Hypothalamus (tissue), 51 donors: ENCODE data around the gene NFATC2.
A peak's percentile ranks its signal among the peaks of the same experiment; 100 is the strongest.

Experiments
- DNase-seq, 51 donors: peaks; one replicate each; lab custom pipeline; 2025; lab: John Stamatoyannopoulos, UW

Gene NFATC2

DNA sequence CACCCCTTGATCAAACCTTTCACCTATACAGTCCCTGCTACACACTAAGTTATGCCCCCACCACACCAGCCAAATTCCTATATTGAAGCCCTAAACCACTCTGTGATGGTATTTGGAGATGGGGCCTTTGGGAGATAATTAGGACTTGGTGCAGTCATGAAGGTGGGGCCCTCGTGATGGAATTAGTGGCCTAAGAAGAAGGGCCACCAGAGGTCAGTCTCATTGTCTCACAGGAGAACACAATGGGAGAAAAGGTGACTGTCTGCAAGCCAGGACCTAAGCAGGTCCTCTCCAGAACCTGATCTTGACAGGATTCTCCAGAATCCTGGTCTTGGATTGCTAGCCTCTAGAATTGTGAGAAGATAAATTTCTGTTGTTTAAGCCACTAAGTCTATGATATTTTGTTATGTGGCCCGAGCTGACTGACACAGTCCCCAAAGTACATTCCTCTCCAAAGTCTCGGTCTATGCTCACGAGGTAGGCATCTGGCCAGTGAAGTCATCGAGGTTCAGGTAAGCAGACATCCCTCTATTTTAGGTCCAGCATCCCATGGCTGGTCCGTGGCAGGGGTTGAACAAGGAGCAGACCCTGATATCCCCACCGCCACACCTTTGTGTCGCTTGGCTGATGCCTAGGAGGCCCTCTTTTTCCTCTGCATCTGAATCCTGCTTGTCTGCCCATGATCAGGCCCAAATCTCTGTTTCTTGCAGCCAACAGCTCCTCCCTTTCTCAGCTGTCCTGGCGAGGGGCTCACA lies 138.9 kb downstream of the NFATC2 start:
- DNase-seq: no peak

DNA sequence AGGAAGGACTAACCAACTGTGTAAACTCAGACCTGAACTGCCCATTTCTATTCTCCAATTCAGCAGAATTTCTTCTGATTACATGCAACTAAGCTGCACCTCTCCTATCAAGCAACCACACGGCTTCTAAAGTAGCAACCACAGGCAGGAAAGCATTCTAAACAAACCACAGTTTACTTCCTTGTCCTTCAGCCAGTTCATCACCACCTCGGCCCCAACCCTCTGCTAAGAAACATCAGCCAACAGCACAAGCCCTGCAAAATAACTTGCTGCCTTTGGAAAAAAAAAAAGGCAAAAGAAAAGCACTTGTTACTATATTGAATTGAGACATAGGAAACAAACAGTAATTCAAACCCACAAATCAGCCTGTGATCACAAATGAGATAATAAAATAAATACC lies 140.3 kb downstream of the NFATC2 start:
- peak in 1 of 51 donors; percentile 6 for DNase-seq

DNA sequence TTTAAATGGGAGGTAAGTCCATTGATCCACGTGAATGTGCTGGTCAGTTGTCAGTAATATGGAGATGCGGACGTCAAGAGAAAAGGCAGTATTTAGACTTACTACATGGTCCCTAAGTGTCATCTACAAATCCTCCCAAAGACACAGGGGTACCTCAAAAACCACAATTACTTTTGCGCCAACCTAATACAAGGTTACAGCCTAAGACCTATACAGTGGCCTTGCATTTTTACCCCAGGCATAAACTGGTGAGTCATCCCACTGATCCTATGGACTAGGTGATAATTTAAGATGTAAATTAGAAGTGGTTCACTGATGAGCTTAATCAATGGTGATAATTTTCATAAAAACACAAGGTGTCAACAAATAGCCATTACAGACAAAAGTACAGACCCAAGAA lies 141.0 kb downstream of the NFATC2 start:
- DNase-seq: no peak

DNA sequence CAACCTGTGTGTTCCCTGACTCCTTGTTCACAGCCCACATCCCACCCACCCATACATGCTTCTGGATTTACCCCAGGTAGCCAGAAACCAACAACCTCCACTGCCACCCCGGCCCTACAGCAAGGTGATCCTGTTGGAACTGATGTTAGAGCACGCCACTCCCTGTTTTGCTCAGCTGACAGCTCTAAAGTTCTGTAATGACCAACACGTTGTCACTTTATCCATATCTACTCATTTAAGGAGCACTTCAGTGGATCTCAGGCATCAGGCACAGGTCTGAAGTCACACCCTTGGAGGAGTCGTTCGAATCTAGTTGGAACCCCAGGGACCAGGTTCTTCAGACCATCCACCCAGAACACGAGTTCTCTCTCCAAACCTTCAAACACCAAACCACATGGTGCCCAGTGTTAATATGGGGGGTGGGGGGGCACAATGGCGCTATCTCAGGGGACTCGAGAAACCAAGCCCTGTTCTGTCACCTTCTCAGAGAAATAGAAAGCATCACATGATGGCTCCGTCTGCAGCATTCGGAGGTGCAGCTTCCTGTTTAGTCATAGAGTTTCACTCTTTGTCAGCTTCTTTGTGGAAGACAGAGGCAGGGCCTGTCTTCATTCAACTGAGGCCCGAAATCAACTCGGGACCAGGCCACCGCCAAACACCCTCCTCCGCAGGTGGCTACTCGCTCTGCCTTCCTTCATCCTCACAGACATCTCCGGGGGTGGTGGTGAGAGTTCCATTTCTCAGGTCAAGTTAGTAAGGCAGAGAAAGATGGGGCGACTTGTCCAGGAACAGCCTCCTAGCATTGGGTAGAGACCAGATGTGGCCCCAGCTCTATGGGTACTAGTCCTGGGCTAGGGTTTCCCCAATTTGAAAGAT lies 142.2 kb downstream of the NFATC2 start:
- DNase-seq: peak in 3 of 51 donors; percentile 7 to 16 (median 16)

DNA sequence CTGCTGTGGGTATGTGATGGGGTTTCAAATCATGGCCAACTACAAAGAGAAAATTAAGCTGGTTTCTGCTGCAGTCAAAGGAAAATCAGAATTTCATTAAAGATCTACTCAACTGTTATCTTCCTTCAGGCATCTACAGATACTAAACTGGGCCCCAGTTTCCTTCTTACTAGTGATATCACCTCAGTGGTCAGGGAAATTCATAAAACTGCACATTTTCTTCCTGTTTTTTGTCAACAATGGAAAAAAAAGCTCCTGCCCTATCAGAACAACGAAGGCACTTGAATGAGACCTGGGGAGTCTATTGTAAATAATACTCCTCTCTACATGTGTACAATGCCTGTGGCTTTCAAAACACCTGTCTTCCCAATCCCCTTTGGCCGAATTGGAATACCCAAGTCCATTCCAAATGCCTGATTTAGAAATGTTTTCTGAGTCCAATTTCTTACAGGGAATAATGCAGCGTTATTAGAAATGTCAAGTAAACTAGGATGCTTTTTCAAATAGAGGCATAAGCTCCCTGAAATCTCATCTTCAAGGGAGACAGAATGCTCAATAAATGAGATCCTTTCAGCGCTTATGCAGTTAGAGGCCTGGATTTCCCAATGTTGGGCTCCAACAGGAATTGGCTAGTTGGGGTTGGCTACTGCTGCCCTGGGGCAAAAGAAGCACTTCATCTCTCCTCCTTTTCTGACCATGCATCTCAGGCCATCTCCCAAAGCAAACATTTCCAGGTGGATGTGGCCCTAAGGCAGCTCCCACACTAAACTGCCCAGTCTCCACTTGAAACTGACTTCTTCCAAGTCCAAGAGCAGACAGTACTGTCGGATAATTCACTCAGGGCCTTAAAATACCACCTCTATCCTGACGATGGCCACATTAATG lies 143.3 kb downstream of the NFATC2 start:
- no peak for DNase-seq

DNA sequence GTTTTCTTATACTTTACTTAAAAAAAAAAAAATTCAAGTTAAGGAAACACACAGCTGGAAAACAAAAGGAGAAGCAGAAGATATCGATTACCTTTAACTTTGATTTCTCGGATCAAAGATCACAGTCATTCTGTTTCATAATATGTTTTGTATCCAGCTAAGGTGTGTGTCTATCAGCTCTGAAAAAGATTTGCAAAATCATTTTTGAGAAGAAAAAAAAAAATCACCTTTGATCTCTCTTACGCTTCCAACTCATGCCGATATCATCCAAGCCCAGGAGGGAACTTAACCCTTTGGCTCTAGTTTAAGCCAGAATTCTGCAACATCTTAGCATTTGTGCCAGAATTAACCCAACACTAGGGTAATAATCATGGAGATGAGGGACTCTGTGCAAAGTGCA lies 144.0 kb downstream of the NFATC2 start:
- no peak for DNase-seq

DNA sequence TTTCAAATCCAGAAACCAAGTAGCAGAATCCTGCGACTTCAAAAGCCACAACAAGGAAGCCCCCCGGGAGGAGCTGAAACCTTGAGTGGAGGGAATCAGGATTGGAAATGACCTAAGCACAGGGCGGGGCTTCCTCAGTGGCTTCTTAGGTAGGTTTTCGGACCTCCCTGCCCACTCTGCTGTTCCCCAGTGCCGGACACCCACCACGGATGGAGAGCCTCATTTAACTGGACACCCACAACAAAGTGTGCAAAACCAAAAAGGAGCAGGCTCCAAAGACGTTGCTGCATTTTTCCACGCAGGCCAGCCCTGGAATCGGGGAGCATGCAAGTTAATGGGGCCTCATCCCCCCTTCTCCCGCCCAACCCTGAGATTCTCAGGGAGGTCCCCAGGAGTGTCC lies 144.4 kb downstream of the NFATC2 start:
- DNase-seq: no peak

DNA sequence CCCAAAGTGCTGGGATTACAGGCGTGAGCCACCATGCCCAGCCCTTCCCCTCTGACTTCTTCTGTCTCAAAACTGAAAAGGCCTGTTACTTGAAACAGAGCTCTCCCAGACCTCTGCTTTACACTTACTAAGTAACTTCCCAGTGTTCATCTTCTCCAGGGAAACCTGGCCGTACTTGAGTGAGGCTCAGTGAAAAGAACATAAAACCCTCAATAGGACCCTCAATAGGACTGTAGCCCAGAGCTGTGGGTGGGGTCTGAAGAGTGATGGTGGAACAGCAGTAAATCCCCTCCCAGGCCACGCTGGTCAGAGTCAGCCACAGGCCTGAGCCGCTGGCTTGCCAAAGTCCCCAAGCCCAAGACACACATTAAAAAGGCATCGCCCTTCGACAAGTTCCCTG lies 145.4 kb downstream of the NFATC2 start:
- DNase-seq: no peak

DNA sequence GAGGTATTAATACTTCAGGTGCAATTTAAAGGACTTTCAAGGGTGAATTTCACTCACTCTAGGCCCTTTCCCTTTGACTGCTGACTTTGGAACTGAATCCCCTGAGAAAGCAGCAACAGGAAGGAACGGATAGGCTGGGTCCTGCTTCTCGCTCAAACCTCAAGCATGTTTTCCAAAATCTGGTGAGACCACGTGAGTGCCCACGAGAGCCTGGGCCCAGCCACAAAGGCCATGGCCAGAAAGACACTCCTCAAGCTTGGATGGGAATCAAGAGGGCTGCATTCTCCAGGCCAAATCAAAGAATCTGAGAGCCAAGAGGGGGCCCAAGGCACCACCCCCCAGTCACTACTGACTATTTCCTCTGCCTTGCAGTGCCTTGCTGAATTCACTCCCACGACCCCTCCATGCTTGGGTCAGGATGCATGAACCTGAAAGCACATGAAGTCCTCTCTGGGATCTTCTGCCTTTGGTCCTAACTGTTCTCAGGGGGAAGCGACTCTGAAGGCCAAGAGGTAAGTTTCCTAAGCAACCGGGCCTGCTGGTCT lies 146.1 kb downstream of the NFATC2 start:
- DNase-seq: no peak

DNA sequence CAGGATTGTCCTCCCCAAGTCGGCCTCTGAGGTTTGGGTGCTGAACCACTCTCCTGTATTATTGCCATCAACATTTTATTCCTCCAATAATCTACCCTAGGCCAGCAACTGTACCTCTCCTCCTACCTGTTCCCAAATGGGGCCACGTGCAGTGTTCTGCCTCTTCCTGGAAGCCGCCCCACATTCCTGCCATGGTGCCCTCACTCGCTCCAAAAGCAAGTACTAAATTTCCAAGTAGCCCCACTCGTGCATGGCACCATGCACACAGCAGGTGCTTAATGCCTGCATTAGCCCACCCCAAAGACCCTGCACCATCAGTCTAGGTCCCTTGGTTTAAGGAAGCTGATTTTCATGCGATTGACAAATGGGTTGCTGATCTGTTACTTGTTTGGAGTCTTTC lies 147.8 kb downstream of the NFATC2 start:
- no peak for DNase-seq

DNA sequence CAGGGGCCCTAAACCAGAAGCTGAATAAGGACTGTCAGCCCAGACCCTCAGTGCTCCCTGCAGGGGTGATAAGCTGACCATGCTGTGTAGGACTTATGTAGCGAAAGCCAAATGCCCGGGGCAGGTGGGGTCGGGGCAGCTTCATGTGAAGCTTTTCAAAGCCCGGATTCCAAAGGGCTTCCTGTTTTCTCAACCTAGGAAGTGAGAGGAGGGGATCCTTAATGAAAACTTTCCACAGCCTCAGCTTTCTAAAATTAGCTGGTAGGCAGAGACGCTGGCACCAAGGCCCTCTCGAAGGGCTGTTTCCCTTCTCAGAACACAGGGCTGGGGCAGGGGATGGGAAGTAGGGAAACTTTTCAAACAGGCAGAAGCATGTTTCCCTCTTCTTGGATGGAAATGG lies 148.9 kb downstream of the NFATC2 start:
- no peak for DNase-seq

DNA sequence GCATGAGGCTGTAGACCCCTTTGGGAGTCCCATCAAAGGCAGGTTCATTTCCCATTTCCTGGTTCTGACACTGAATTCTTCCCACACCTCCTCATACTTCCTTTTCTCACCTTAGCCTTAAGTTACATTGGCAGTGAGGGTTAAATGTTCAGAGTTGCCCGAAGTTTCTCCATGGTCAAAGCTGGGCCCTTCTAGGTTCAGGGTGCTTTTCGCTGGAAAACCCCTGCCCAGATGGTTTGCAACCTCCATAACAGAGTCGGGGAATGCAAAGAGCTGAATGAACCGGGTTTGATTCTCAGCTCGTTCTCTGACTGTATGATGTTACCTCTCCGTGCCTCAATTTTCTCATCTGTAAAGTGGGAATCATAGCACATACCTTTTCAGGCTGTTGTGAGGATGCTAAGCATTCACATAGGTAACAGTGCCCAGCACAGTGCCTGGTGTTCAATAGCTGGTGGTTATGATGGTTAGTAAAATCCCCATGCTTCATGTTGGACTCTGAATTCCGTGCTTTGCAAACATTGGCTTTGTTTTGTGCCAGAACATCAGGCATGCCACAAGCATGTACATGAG lies 149.8 kb downstream of the NFATC2 start:
- no peak for DNase-seq

DNA sequence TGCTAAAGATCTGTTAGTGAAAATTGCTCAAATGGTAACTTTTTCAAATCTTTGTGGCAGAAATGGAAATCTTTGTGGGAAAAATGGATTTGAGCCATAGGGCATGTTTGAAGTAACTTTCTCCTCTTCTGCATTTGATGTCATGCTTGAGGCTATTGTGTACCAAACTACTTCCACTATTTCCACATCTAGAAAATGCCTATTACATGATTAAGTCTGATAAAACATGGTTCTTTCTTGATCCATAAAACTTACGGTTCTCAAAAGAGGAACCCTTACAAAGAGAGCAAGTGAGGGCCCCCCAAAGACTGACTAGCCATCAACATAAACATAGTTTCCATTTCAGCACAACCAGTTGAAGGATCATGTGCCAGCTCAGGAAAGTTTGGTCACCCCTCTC lies 150.6 kb downstream of the NFATC2 start:
- no peak for DNase-seq

DNA sequence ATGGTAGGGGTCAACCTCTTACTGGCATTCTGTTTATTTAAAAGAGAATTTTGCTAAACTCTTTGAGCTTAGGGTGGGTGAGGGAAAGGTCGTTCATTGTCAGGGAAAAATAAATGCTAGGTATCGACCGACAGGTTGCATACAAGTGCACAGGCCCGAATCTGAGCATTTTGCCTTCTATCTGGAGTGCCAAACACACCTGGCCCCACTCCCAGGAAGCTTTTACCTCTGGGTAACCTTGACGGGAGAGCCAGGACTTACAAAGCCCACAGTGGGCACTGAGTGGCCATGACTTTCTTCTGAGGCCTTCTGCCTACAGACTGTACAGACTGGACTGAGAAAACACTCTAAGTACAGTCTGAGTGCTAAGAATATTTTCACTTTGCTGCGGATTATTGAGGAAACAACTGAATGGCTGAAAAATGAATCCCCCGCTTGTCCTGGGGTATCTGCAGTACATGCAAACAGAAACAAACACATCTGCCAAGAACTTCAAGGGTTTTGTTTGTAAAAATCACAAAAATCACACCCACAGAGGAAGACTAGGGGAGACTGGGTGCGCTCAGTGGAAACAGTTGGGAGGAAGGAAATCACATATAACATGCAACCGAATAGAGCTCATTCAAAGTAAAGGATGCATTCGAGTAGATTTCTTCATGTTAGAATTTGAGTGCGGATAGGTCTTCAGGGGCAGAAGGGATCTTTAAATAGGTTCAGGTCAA lies 152.8 kb downstream of the NFATC2 start:
- no peak for DNase-seq

DNA sequence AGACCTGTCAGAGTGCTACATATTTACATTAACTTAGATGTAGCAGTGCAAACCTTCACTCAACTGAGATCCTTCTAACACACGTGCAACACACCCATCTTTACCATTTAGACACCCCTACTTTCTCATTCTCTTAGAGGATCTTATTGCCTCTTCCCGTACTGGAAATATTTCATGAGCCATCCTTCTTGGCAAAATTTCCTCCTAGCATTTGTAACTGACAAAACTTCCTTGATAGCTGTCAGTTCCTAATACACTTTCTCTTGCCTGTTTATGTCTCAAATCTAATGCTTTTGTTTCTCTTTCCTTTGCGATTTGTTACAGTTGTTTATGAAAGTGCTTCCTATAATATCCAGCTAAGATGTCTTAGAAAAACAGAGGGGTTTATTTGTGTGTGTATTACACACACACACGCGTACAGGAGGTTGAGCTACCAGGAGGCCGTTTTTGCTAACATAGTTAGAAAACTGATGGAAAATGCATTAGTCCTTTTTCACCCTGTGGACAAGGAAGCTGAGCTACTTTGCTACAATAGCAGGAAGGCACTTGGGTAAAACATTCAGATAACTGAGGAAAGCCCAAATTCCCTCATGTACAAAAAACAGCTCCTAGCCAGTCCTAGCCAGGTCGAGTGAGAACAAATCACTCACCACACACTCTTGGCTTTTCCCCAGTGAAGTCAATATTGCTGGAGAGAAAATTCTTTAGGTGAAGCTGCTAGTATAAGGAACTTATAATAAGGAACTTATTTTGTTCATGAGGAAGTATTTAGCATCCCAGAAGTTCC lies 153.6 kb downstream of the NFATC2 start:
- DNase-seq: no peak

DNA sequence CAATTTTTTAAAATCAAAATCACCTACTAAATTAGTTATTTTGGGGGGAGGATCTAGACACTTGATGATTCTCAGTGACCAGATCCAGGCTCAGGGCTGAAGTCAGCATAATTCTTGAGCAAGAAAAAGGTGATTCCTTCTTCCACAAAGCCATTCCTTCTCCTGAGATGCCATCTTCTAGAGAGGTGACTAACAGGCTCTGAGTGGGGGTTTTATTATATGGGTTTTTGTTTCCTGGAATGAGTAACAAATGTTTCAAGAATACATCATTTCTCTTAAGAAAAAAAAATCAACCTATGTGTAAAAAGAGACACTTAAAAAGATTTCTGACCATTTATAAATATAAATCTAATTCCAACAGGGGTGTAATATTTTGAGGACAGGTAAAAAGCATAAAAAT lies 154.3 kb downstream of the NFATC2 start:
- no peak for DNase-seq

DNA sequence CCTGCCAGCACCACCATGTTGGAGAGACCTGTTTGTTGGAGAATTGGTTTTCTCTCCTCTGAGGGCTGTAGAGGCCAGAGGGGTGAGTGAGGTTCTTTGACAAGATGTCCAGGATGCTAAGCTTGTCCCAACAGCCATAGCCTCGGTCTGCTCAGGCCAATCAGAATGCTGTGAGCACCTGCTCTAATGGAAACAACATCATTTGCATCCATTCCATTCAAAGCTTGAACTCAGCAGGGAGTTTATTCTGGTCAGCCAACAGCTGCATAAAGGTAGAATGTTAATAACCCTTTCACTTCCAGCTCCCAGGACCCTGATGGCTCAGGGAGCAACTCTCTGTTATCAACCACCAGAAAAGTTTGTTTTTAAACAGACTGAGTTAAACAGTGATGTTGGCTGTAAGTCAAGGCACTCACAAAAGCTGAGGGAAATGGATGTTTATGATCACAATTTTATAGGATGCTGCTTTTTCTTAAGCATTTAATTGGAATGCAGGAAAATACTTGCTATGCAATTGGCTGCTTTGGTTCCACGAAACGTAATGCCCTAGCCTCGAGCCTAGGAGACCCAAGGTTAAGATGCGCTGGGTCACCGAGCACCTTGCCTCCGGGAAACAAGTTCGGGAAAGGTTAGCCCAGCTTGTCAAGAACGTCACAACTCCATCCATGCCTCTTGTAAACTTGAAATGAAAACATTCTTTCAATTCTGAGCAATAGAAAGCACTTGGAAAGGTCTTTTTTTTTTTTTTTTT lies 155.2 kb downstream of the NFATC2 start:
- no peak for DNase-seq

DNA sequence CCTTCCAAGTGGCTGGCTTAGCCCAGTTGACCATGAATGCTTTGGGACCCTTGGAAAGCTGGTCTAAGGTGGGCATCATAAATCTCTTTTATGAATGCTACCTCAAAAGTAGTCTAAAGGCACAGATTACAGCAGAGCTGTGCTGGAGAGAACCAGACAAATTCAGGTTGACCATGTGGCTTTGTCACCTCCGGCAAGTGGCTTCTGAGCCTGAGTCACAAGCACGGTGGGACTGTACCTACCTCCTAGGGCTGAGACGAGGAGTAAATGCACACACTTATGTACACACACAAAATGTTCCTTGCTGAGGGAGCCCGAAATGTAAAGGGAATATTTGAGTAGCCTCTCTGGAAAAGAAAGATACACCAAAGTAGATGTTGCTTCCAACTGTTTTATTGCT lies 155.9 kb downstream of the NFATC2 start:
- no peak for DNase-seq
